ENCODE data around the gene MIGA1.
"Not testable (repeated sequence)": the region's sequence is repeated elsewhere in the genome, so short reads cannot be mapped to it uniquely, and the experiment has no call there.

The MIGA1 gene

GRCh38 chr1:77918918-77919317, 139.5 kb downstream of the MIGA1 start:
- not testable (repeated sequence) for H2AFZ ChIP-seq (ENCODE audit: low read depth, low read length); H3K4me3 ChIP-seq (ENCODE audit: low read length); H3K27me3 ChIP-seq (ENCODE audit: insufficient read depth, low read length); H3K9me3 ChIP-seq (ENCODE audit: low read length); H3K36me3 ChIP-seq (ENCODE audit: insufficient read depth, low read length); H3K4me1 ChIP-seq (ENCODE audit: insufficient read depth, low read length)

- no peaks in the 10 kb centered on the region for H3K4me1 ChIP-seq (ENCODE audit: insufficient read depth, low read length)
- H3K36me3 ChIP-seq (ENCODE audit: insufficient read depth, low read length) = no peaks in the 10 kb centered on the region
- H3K9me3 ChIP-seq (ENCODE audit: low read length) = no peaks in the 10 kb centered on the region
- no peak overlapping the region for H3K4me3 ChIP-seq (ENCODE audit: low read length)
- no peak overlapping the region for H2AFZ ChIP-seq (ENCODE audit: low read depth, low read length)
- no peaks in the 10 kb centered on the region for H3K27me3 ChIP-seq (ENCODE audit: insufficient read depth, low read length)
These were observed 146.1 kb downstream of the MIGA1 start for GRCh38 chr1:77925518-77925917.

- Histone ChIP-seq H3K36me3 (ENCODE audit: insufficient read depth, low read length) (no peaks in the 10 kb centered on the region), H3K27me3 (ENCODE audit: insufficient read depth, low read length) (no peaks in the 10 kb centered on the region)
These were observed 146.5 kb downstream of the MIGA1 start for GRCh38 chr1:77925956-77926355.

DNA sequence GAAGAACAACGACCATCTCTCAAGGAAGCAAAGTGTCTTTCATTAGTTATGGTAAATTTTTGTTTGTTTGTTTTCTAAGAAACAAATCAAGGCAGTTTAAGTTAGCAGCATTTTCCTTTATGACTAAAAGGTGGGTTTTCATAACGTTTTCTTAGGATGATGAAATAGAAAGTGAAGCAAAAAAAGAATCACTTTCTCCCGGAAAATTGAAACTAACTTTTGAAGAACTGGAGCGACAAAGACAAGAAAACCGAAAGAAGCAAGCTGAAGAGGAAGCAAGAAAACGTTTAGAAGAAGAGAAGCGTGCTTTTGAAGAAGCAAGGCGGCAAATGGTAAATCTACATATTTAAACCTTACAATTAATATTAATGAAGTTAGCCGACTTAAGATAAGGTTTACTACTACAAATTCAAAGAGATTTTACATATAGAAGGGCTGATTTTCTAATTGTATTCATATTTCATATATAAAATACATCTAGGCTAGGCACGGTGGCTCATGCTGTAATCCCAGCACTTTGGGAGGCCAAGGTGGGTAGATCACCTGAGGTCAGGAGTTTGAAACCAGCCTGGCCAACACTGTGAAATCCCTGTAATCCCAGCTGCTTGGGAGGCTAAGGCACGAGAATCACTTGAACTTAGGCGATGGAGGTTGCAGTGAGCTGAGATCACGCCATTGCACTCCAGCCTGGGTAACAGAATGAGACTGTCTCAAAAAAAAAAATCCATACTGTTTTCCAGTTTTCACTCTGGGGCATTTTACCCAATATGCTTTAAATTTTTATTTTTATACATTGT, 147.3 kb downstream of the MIGA1 start:
- H3K4me3 ChIP-seq (ENCODE audit: low read length) = no peak overlapping the region
- no peaks in the 10 kb centered on the region for H3K9me3 ChIP-seq (ENCODE audit: low read length)
- no peaks in the 10 kb centered on the region for H3K36me3 ChIP-seq (ENCODE audit: insufficient read depth, low read length)
- no peaks in the 10 kb centered on the region for H3K4me1 ChIP-seq (ENCODE audit: insufficient read depth, low read length)
- no peak overlapping the region for H2AFZ ChIP-seq (ENCODE audit: low read depth, low read length)
- no peaks in the 10 kb centered on the region for H3K27me3 ChIP-seq (ENCODE audit: insufficient read depth, low read length)

More at GRCh38 chr1:77925956-77926355, 146.5 kb downstream of the MIGA1 start:
- no peak overlapping the region for H3K4me3 ChIP-seq (ENCODE audit: low read length)
- H2AFZ ChIP-seq (ENCODE audit: low read depth, low read length) = no peak overlapping the region
- H3K9me3 ChIP-seq (ENCODE audit: low read length) = no peaks in the 10 kb centered on the region
- no peaks in the 10 kb centered on the region for H3K4me1 ChIP-seq (ENCODE audit: insufficient read depth, low read length)

- H3K4me1 ChIP-seq (ENCODE audit: insufficient read depth, low read length) = no peaks in the 10 kb centered on the region
- H3K27me3 ChIP-seq (ENCODE audit: insufficient read depth, low read length) = no peaks in the 10 kb centered on the region
- H3K4me3 ChIP-seq (ENCODE audit: low read length) = no peak overlapping the region
- no peaks in the 10 kb centered on the region for H3K9me3 ChIP-seq (ENCODE audit: low read length)
- H3K36me3 ChIP-seq (ENCODE audit: insufficient read depth, low read length) = no peaks in the 10 kb centered on the region
- no peak overlapping the region for H2AFZ ChIP-seq (ENCODE audit: low read depth, low read length)
These were observed 148.0 kb downstream of the MIGA1 start for GRCh38 chr1:77927414-77927813.
